Small intestine (tissue), 7 donors: ENCODE measurements around the gene U2AF1L4. TPM values are rescaled to one million over a fixed set of nuclear protein-coding genes. Genes with fewer than 3 reads are reported as not detected.

Source experiments
- DNase-seq, 2 donors: peaks; one replicate each; pipeline versions ENCODE4 v3.0.0 to v3.0.0-alpha.2; 2013
- FAIRE-seq: peaks from 2 replicates; lab custom pipeline; 2012; peaks lifted over from hg19 to GRCh38; lab: Jason Lieb, UNC
- H3K27ac ChIP-seq, 3 donors: one replicate each; pipeline ENCODE4 v1.5.1; 2013; ENCODE audit warnings: low read length in 2 of 3, mild to moderate bottlenecking in 2 of 3, control low read depth in 1 of 3, inconsistent platforms in 1 of 3, low read depth in 1 of 3, moderate library complexity in 1 of 3
- H3K27me3 ChIP-seq, 3 donors: one replicate each; pipeline ENCODE4 v1.6.1; 2013; ENCODE audit warnings: low read length in 3 of 3, inconsistent platforms in 1 of 3; ENCODE audit not compliant: control insufficient read depth in 3 of 3, insufficient read depth in 3 of 3
- H3K36me3 ChIP-seq, 3 donors: one replicate each; pipeline ENCODE4 v1.6.1; 2013; ENCODE audit warnings: low read length in 3 of 3, inconsistent platforms in 1 of 3, low read depth in 1 of 3, mild to moderate bottlenecking in 1 of 3, moderate library complexity in 1 of 3; ENCODE audit not compliant: control insufficient read depth in 3 of 3, insufficient read depth in 2 of 3
- H3K4me1 ChIP-seq, 3 donors: one replicate each; pipeline ENCODE4 v1.6.1; 2013; ENCODE audit warnings: low read length in 2 of 3, inconsistent platforms in 1 of 3, low read depth in 1 of 3, mild to moderate bottlenecking in 1 of 3, moderate library complexity in 1 of 3; ENCODE audit not compliant: control insufficient read depth in 3 of 3, insufficient read depth in 2 of 3
- H3K4me3 ChIP-seq, 3 donors: one replicate each; pipeline ENCODE4 v1.5.1; 2013; ENCODE audit warnings: low read length in 3 of 3, control low read depth in 1 of 3, inconsistent platforms in 1 of 3, low read depth in 1 of 3, mild to moderate bottlenecking in 1 of 3, moderate library complexity in 1 of 3
- H3K9me3 ChIP-seq, 2 donors: one replicate each; pipeline ENCODE4 v1.6.1; 2013; ENCODE audit warnings: low read depth in 1 of 2, low read length in 1 of 2; ENCODE audit not compliant: control insufficient read depth in 2 of 2, insufficient read depth in 1 of 2
- WGBS, 3 donors: extraction: QIAGEN DNeasy Blood & Tissue Kit; methylation state at CpG; one replicate each; pipeline ENCODE4 v1.1.7; 2013; 5-methylcytosine and 5-hydroxymethylcytosine counted together
- polyA plus RNA-seq, 4 donors: library from polyadenylated mRNA; stranded (reverse) in 3 of 4; unstranded in 1 of 4; fragments of 200-250 nt in 3 of 4; fragments of 120-200 nt in 1 of 4; gene quantifications; one replicate each; pipeline versions ENCODE4 v1.2.1 to v1.2.3, GENCODE V29; 2013
- donor health status: healthy with polysubstance abuse.
- donor health status: control.
- donor health status: control.
- donor health status: Bipolar disorder and iron deficiency.
- donor health status: healthy.

Gene U2AF1L4
- polyA plus RNA-seq, 4 donors: 14.6 to 99.7 (median 34.7) TPM

GRCh38 chr19:35767288-35768081 lies 22.3 kb upstream of the U2AF1L4 start:
- Histone ChIP-seq H3K4me3 (no peak overlapping the region), H3K9me3 (no peaks in the 10 kb centered on the region), H3K4me1 (no peaks in the 10 kb centered on the region), H3K27me3 (no peaks in the 10 kb centered on the region), H3K27ac (no peak overlapping the region), H3K36me3 (peaks cover 5 to 38% (median 7%) of the 10 kb centered on the region in 3 donors)
- no peak for FAIRE-seq
- WGBS, 3 donors: 73 to 84% (median 83%) methylated on average over 33 to 34 of the region's 34 CpGs
- peak in 1 of 2 donors; percentile 39 for DNase-seq

DNA sequence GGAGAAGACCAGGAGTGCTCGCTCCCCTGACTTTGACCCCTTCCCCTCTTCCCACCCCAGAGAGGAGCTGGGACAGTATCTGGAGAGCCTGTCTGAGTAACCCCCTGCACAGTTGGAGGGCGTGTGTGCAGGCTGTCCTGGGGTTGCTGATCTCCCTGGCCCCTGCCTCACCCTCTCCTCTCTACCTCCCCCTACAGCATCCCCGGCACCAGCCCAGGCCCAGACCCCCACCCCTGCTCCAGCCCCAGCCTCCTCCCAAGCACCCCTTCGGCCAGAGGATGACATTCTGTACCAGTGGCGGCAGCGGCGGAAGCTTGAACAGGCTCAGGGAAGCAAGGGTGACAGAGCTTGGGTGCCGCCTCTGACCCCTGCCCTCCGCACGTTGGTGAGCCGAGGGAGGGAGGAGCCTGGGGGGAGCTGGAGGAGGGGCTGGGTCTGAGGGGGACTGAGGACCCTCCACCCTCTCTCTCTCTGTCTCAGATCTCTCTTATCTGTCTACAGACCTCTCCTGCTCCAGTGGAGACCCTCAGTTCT lies 21.4 kb upstream of the U2AF1L4 start:
- H3K27ac ChIP-seq: no peak overlapping the region
- FAIRE-seq: no peak
- H3K4me1 ChIP-seq: no peaks in the 10 kb centered on the region
- no peak overlapping the region for H3K4me3 ChIP-seq
- peaks cover 5 to 44% (median 8%) of the 10 kb centered on the region in 3 donors for H3K36me3 ChIP-seq
- no peaks in the 10 kb centered on the region for H3K9me3 ChIP-seq
- 83 to 84% (median 83%) methylated on average over 11 of the region's 11 CpGs for WGBS, 3 donors
- no peaks in the 10 kb centered on the region for H3K27me3 ChIP-seq
- DNase-seq: no peak

DNA sequence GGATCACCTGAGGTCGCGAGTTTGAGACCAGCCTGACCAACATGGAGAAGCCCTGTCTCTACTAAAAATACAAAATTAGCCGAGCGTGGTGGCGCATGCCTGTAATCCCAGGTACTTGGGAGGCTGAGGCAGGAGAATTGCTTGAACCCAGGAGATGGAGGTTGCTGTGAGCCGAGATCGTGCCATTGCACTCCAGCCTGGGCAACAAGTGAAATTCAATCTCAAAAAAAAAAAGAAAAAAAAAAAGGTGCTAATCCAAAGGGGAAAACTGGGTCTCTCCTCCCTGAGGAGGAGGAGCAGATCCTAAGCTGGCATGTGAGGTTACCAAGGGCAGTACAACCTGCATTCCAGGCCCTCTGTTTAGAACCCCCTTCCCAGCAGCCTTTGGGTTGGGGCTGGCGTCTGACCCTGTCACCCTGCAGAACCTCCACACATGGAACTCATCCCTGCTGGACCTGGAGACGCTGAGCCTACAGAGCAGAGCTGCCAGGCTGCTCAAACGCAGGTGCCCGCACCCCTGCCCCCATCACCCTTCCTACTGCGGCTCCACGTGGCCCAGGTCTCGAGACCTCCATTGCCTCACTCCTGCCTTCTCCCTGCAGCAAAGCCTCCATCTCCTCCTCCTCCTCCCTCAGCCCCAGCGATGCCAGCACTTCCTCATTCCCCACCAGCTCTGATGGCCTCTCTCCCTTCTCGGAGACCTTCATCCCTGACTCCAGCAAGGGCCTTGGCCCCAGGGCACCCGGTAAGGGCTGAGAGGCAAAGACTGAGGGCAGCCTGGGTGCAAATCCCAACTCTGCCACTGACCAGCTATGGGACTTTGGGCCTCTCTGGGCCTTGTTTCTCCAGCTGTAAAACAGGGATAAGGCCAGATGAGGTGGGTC lies 19.5 kb upstream of the U2AF1L4 start:
- 95 to 97% (median 96%) methylated on average over 17 of the region's 17 CpGs for WGBS, 3 donors
- H3K9me3 ChIP-seq: no peaks in the 10 kb centered on the region
- H3K4me3 ChIP-seq: no peak overlapping the region
- no peak for FAIRE-seq
- no peaks in the 10 kb centered on the region for H3K27me3 ChIP-seq
- no peak overlapping the region for H3K27ac ChIP-seq
- H3K36me3 ChIP-seq: peaks cover 5 to 55% (median 9%) of the 10 kb centered on the region in 3 donors
- no peak for DNase-seq
- H3K4me1 ChIP-seq: no peaks in the 10 kb centered on the region

- 90 to 96% (median 91%) methylated on average over 4 of the region's 4 CpGs for WGBS, 3 donors
- H3K36me3 ChIP-seq: peaks cover 5 to 43% (median 9%) of the 10 kb centered on the region in 3 donors
Measured at GRCh38 chr19:35760711-35761349, 15.6 kb upstream of the U2AF1L4 start.

DNA sequence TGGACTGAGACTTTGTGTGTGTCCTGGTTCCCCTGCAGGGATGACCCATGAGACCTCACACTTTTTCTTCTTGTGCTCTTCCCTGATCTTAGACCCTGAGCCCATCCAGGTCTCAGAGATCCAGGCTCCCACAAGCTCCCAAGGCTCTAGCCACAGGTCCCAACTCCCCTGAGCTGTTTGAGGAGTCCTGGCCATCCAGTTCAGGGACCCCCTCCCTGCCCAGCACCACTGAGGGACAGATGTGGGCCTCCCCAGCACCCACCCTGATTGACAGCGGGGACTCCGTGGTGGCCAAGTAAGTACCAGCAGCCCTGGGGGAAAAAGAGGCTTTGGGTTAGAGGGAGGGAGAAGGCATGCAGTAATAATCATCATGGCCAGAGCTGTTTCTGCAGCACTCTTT lies 14.5 kb upstream of the U2AF1L4 start:
- H3K27ac ChIP-seq: no peak overlapping the region
- peaks cover under 1 to 36% (median 5%) of the 10 kb centered on the region in 3 donors for H3K36me3 ChIP-seq
- FAIRE-seq: no peak
- no peak overlapping the region for H3K4me3 ChIP-seq
- H3K4me1 ChIP-seq: peaks cover 0 to 30% (median 15%) of the 10 kb centered on the region in 3 donors
- H3K27me3 ChIP-seq: peaks cover 0 to 24% (median 0%) of the 10 kb centered on the region in 3 donors
- DNase-seq: no peak
- 96 to 97% (median 96%) methylated on average over 2 of the region's 2 CpGs for WGBS, 3 donors
- H3K9me3 ChIP-seq: no peaks in the 10 kb centered on the region

More at GRCh38 chr19:35760711-35761349, 15.6 kb upstream of the U2AF1L4 start:
- no peaks in the 10 kb centered on the region for H3K9me3 ChIP-seq
- no peak for FAIRE-seq
- H3K4me1 ChIP-seq: peaks cover 0 to 23% (median 15%) of the 10 kb centered on the region in 3 donors
- no peak for DNase-seq
- peaks cover 0 to 14% (median 0%) of the 10 kb centered on the region in 3 donors for H3K27me3 ChIP-seq
- H3K4me3 ChIP-seq: no peak overlapping the region
- H3K27ac ChIP-seq: no peak overlapping the region

DNA sequence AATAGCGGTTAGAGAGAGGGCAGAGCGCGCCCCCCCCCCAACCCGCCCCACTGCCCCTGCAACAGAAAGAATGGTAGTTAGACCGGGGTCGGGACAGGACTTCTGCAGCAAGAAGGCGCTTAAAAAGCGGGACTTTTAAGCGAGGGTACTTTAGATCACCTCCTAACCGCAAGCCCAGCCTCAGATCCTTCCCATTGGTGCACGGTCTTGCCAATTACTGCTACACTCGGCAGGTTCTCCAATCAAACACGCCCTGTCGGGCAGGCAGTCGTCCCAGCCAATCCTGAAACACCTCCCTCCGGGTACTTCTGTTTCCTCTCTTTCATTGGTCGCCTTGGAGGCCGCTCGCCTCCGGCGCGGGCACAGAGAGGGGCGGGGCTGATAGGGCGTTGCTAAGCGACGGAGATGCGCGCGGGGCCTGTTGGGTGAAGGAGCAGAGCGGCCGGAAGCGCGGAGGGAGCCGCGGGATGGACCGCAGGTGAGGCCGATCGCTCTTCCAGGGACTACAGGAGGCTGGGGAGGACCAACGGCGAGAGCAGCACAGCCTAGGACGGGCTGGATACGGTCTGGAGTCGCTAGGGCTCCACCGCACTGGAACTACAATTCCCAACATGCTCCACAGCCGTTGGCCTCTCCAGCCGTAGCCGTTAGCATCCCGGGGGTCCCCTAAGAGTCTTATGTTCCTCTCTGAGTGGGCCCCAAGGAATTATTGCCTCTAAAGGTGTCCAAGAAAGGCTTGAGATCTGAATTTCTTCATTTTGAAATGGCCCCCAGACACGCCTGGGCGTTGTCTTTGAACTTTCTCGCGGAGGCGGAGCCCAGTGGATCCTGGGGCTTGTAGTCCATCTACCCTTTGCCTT lies 12.8 kb upstream of the U2AF1L4 start, which contains the start of gene PROSER3:
Gene PROSER3, plus strand, starts transcription at position 428 of the 860 bp plus-strand sequence. Its CDS starts 40 bp downstream, at position 468.
- WGBS, 3 donors: 0 to 1% (median 0%) methylated on average over 53 of the region's 53 CpGs
- peaks cover 3 to 38% (median 6%) of the 10 kb centered on the region in 3 donors for H3K36me3 ChIP-seq
- H3K9me3 ChIP-seq: no peaks in the 10 kb centered on the region
- FAIRE-seq (peak; percentile 90), DNase-seq (peak; percentile 99 to 100)
- H3K27ac ChIP-seq: peak within 1 kb of the TSS; percentile 80 to 92 (median 80)
- H3K4me3 ChIP-seq: peak within 1 kb of the TSS; percentile 56 to 77 (median 70)
- H3K27me3 ChIP-seq: peaks cover 0 to 24% (median 0%) of the 10 kb centered on the region in 3 donors
- H3K4me1 ChIP-seq: peaks cover 0 to 30% (median 15%) of the 10 kb centered on the region in 3 donors

GRCh38 chr19:35757231-35757748 lies 12.1 kb upstream of the U2AF1L4 start:
- WGBS, 3 donors: 3 to 7% (median 5%) methylated on average over 16 to 19 of the region's 19 CpGs
- Histone ChIP-seq H3K4me3 (peak overlapping the region; percentile 29 to 70 (median 45)), H3K9me3 (no peaks in the 10 kb centered on the region), H3K27me3 (peaks cover 0 to 24% (median 0%) of the 10 kb centered on the region in 3 donors), H3K27ac (peak overlapping the region in 2 of 3 donors; percentile 64 to 90), H3K36me3 (peaks cover 3 to 44% (median 7%) of the 10 kb centered on the region in 3 donors), H3K4me1 (peaks cover 0 to 30% (median 15%) of the 10 kb centered on the region in 3 donors)
- DNase-seq (peak in 1 of 2 donors; percentile 57), FAIRE-seq (no peak)
